NCI-H226 (cell line): Measurements from ENCODE around the gene FAM131A.

Experiments
- DNase-seq: peaks from one replicate; pipeline ENCODE4 v3.0.0-alpha.2; 2015

The FAM131A gene

DNA sequence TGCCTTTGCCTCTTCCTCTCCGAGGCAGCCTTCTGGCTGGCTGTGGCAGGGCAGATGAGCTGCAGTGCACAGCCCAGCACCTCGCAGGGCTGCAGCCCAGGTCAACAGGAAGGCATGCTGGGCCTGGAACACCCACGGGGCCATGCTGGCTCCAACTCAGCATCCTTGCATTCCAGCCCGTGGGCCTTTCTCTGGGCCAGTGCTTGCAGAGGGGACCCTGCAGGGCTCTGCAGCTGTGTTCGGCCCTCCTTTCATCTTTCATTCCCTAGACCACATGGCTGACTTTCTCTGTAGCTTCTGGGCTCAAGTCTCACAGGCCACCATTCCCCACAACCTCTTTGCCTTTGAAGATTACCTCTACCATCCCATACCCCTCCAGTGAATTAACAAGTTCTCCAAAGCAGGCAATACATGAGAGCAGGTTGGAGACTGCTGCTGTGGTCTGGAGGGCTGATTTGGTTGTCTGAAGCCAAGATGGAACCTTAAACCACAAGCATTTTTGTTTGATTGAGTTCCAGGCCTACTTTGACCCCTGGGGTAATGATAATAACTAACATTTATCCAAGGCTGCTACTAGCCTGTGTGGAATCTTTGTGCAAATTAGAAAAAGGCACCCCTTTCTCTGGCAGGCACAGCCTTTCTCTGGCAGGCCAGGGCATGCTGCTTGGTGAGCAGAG, 5.9 kb downstream of the FAM131A start:
- no peak for DNase-seq

DNA sequence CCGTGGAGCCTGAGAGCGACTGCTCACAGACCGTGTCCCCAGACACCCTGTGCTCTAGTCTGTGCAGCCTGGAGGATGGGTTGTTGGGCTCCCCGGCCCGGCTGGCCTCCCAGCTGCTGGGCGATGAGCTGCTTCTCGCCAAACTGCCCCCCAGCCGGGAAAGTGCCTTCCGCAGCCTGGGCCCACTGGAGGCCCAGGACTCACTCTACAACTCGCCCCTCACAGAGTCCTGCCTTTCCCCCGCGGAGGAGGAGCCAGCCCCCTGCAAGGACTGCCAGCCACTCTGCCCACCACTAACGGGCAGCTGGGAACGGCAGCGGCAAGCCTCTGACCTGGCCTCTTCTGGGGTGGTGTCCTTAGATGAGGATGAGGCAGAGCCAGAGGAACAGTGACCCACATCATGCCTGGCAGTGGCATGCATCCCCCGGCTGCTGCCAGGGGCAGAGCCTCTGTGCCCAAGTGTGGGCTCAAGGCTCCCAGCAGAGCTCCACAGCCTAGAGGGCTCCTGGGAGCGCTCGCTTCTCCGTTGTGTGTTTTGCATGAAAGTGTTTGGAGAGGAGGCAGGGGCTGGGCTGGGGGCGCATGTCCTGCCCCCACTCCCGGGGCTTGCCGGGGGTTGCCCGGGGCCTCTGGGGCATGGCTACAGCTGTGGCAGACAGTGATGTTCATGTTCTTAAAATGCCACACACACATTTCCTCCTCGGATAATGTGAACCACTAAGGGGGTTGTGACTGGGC, 7.3 kb downstream of the FAM131A start:
- no peak for DNase-seq

DNA sequence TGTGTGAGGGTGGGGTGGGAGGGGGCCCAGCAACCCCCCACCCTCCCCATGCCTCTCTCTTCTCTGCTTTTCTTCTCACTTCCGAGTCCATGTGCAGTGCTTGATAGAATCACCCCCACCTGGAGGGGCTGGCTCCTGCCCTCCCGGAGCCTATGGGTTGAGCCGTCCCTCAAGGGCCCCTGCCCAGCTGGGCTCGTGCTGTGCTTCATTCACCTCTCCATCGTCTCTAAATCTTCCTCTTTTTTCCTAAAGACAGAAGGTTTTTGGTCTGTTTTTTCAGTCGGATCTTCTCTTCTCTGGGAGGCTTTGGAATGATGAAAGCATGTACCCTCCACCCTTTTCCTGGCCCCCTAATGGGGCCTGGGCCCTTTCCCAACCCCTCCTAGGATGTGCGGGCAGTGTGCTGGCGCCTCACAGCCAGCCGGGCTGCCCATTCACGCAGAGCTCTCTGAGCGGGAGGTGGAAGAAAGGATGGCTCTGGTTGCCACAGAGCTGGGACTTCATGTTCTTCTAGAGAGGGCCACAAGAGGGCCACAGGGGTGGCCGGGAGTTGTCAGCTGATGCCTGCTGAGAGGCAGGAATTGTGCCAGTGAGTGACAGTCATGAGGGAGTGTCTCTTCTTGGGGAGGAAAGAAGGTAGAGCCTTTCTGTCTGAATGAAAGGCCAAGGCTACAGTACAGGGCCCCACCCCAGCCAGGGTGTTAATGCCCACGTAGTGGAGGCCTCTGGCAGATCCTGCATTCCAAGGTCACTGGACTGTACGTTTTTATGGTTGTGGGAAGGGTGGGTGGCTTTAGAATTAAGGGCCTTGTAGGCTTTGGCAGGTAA, 8.1 kb downstream of the FAM131A start:
- peak; percentile 33 for DNase-seq

DNA sequence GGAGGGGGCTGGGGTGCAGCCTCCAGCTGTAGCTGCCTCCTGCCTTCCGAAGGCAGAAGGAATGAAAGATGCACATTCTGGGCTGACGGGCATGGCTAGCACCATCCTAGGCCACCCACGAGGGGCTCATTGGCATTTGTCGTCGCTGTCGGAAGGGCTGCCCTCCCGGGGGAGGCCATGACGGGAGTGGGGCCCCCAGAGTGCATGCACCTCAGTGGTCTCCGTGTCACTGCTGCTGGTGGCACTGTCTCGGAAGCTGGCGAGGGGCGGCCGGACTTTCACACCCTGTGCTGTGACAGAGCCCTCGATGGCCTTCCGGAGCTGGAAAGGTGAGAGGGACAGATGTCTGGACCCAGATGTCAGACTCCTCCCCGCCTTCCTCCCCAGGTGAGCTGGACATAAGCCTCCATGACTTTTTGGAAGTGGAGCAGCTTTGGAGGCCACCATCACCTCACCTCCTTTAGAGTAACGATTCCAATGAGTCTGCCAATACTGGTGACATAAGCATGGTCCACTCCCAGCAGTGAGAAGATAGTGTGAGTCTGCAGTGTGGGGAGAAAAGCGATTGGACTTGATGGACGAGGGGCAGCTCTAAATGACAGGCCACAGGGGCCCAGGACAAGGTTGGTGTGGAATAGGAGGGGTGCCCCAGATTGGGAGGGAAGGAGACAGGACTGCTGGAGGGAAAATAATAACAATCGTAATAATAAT, 9.2 kb downstream of the FAM131A start:
- no peak for DNase-seq

DNA sequence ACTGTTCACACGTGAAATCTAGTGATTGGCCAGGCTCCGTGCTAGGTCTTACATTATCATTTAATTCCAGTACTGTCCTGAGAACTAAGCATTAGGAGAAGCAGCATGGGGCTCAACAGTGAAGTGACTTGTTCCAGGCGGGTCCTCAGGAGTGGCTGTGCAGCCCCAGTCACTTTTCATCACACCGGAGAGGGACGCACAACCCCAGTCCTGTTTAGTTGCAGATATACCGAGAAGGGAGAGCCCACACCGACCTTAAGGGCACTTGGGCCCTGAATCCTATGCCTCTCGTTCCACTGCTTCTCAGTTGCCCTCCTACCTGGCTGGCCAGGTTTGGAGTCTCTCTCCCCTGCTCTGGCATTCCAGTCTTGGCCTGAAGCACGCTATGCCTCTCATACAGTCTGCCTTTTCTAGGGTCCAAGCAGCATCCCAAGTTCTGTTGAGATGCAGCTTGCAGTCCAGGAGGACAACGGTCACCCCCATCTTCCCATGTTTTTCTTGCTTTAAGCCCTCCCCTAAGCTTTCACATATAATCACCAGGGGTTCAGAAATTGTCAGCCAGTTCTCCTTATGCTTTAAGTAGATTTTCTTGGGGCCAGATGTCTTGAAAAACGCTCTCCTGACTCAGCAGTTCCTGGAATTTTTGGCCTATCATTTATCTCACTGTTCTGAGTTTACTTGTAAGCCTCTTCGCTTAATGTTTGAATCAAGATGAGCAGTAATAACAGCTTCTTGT, 10.1 kb downstream of the FAM131A start:
- DNase-seq = no peak

DNA sequence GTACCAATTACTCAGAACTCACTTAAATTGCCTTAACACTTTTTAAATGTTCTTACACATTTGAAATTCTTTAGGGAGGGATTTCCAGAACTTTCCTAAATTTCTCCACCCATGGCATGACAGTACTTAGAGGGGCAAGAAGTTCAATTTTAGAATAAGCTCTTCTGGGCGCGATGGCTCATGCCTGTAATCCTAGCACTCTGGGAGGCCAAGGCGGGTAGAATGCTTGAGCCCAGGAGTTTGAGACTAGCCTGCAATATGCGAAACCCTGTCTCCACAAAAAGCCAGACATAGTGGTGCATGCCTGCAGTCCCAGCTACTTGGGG, 10.6 kb downstream of the FAM131A start:
- DNase-seq = no peak

DNA sequence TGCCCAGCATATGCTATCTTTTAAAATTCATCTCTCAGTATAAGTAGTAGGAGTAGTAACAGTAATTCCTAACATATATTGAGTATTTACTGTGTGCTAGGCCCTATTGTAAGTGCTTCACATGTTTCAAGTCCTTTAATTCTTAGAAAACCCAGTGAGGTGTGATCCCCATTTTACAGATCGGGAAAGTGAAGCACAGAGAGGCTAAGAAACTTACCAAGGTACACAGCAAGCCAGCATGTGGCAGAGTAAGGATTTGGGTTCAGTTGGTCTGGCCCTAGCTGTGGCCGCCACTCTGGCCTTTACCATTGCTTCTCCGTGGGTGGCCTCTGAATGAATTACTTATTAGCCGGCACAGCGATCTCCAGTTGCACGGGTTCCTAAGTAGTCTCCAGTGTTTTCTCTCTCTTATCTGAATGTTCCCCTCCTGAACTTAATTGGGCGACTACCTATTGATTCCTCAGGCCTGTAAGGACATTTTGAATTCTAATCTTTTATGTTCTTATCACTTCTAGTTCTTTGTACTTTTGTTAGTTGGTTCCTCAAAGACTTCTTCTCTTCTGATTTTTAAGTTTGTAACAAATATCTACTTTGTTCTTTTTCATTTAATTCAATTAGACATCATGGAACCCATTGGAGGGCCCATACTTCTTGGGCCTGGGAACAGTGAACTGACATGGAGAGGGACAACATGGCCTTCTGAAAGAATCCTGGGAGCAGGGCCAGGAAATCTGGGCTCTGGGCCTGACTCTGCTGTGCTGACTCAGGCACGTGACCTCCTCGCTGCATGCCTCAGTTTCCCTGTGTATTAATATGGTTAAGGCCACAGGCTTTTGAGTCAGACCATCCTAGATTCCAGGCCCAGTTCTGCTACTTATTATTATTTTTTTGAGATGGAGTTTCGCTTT, 12.4 kb downstream of the FAM131A start:
- no peak for DNase-seq

DNA sequence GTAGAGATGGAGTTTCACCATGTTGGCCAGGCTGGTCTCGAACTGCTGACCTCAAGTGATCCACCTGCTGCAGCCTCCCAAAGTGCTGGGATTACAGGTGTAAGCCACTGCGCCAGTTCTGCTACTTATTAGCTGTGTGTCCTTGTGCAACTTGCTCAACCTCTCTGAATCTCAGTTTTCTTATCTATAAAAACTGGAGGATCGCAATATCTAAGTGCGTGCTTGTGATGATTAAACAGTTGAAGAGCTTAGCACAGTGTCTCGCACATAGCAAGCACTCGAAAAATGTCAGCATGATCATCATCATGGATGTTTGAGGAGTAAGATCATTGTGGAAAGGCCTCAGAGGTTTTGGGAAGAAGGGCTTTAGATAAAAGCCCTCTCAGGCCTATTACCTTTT, 13.2 kb downstream of the FAM131A start:
- no peak for DNase-seq

DNA sequence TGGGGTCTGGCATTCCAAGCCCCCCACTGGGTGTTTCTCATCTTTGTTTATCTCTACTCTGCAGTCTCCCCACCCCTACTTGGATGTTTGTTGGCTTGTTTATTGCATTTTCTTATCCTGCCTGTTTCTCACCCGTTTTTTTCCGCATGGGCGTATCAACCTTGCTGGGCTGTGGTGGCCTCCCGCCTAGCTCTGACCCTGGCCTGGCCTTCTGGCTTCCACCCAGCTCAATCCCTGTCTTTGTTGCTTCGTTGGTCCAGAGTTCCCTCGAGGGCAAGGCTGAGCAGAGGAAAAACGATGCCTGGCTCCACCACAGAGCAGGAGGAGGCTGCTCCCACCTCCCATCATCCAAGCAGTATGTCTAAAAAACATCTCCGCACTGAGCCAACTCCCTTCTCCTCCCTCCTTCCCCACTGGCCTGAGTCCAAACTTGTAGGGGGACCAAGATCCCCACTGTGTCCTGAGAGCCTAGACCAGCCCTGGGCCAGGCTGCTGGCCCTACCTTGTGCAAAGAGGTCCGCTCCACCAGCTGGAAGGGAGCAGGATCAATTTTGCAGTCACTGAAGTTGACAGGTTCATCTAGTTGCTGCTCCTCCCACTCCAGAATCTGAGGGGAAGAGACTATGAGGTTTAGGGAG, 14.2 kb downstream of the FAM131A start:
- no peak for DNase-seq

DNA sequence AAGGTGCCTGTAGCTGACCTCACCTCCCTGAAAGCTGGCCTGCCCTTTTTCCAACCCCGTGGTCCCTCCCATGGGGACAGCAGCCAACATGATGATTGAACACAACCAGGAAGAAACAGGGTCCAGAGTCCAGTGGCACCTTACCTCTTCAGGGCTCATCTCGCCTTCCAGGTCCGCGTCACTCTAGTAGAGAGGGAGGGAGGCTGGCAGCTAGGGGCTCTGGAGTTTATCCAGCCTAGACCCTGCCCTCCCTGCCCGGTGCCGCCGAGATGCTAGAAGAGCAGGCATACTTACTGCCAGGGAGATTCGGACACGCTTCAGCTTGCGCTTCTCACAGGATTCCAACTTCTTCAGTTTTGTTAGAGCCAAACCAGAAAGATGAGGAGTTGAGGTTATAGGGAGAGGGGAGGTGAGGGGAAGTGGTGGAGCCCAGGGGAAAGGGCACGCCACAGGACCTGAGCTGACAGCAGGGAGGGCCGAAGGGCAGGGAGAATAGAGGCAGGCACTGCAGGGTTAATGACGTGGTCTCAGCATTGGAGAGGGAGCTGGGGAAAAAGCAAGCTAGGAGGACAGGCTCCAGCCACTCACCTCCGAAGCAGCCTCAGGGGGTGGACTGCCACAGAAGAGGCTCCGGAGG, 14.9 kb downstream of the FAM131A start:
- DNase-seq = no peak

DNA sequence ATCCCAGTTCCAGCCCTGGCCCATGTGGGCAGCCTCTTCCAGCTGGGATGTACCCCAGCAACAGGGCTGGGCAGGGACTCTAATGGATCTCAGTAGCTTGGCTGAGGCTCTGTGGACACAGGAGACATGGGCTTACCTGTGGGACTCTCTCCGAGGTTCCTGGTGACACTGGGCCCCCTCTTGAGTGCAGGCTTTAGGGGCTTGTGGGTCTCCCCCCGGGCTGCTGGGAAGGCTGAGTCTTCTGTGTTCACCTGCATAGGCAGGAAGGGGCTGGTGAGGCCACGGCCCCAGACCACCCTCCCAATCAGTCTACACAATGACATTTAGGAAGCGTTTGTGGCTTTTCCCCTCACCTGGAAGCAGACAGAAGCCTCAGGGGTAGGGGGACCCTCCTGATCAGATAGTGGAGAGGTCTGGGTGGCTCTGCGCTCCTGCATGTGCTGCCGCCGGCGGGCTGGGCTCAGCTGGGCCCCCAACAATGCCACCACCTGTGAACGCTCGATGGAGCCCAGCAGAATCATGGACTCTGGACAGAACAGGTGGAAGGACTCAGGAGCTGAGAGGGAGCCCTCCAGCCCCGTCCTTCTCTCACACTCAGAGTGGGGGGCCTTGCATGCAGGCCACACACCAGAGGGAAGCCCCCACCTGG, 15.6 kb downstream of the FAM131A start:
- no peak for DNase-seq

DNA sequence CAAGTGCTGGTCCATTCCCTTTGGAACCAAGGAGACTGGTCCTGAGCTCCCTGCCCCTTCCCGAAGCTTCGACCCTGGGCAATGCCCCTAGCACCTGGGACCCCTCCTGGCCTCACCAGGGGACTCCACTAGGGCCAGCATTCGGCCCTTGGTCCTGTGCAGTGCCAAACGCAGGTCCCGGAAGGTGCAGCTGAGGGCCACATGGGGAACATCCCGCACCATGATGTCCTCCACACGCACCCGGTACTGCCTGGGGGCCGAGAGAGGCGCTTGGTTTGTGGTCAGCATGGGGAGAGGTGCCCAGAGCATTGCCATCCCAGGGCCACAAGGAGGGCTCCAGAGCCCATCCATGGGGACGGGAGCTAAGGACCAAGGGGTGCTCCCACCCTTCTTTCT, 16.1 kb downstream of the FAM131A start:
- no peak for DNase-seq

DNA sequence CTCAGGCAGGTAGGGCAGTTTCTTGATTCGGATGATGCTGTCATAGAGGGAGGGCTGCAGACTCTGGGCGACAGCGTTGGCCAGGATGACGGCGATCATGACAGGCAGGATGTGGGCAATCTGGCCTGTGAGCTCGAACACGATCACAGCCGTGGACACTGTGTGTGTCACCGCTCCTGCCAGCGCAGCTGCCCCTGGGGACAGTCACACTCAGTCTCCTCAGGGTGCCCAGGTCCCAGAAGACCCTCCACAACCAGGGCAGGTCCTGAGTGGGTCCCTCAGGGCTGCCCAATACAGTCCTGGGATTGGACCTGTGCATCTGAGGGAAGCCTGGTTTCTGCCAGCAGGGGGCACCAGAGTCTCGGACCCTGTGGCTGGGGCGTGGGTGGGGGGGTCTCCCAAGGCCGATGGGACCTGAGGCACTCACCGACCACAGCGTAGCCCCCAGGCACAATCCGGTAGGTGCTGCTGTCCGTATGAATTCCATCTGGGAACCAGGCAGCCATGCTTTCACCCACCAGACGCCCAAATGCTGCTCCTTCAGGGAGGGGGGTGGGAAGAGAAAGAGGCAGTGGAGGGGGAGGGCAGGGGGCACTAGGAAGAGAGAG, 16.8 kb downstream of the FAM131A start:
- DNase-seq = no peak

DNA sequence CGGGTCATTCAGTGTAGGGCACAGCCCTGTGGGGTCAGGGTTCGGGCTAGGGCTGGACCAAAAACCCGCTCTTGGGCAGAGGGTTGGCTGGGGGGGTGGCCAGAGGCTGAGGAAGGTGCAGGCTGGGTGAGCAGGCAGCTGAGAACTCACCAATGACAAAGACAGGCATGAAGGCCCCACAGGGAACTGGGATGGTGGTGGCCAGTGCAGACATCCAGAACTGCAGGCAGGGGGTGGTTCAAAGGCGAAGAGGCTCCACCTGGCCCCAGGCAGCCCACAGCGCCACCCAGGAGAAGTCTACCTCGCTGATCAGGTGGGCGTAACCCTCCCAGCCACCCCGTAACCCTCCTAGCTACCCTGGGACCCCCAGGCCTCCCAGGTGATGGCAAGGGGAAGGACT, 17.4 kb downstream of the FAM131A start:
- no peak for DNase-seq

DNA sequence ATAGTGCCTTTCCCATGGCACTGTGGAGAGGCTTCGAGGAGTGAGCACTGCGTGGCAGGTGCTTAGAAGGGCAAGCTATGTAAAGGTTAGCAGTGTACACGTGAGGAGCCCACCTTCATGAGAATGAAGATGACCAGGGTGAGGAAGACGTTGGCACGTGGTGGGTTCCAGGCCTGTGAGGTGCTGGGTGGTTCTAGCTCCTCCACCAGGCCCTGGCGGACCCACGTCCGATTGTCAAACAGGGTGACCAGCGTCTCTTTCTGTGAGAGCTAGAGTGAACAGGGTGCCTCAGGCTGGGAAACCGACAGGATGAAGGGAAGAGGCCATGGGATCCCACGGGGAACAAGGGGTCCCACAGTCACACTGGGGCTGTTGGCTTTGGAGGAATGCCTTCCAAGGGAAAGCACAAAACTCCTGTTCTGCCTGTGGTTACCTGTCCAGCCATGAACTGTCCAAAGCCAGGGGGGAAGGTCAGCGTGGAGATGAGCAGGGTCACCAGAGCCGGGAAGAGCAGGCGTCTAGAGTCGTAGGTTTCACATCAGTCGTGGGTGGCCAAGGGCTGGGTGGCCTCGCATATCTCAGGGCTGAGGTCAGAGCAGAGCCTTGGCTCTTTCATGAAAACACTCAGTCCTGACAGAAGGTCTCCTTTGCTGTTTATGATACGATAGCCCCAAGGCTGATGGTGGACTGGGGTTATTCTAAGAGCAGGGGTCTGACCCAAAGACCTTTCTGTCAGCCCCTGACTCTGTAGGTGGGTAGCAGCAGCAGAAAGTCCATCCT, 18.1 kb downstream of the FAM131A start:
- no peak for DNase-seq

DNA sequence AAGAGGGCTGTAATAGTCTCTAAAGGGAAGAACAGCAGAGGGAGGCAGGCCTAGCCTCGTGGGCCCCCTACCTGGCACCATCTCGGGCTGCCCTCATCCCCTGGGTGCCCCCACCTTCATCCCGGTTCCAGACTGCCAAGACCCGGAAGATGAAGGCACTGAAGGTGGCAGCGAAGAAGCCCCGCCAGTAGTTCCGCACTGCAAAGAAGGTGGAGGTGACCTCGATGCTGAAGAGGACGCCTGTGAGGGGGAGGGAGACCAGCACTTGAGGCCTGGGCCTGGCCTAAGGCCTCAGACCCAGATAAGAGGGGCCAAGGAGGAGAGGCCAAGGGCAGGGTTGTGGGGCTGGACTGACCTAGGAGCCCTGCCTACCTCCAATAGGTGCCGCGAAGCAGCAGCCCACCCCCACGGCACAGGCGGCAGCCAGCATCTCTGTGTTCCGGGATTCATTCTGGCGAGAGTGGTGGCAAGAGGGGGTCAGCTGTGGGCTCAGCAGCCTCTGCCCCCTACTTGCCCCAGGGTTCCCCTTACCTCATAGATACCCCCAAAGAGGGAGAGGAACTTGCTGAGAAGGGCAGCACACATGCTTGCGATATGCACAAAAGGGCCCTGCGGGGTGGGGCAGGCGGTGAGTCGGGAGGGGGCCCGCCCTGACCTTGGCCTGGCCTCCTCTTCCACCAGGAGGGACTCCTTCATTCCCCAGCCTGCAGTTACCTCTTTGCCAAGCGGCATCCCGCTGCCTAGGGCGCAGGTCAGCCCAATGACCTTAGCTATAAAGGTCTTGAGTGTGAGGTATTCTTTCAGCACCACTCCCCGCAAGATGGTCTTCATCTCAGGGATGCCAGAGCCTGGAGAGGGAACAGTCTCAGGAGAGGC, 20.1 kb downstream of the FAM131A start:
- DNase-seq = no peak

DNA sequence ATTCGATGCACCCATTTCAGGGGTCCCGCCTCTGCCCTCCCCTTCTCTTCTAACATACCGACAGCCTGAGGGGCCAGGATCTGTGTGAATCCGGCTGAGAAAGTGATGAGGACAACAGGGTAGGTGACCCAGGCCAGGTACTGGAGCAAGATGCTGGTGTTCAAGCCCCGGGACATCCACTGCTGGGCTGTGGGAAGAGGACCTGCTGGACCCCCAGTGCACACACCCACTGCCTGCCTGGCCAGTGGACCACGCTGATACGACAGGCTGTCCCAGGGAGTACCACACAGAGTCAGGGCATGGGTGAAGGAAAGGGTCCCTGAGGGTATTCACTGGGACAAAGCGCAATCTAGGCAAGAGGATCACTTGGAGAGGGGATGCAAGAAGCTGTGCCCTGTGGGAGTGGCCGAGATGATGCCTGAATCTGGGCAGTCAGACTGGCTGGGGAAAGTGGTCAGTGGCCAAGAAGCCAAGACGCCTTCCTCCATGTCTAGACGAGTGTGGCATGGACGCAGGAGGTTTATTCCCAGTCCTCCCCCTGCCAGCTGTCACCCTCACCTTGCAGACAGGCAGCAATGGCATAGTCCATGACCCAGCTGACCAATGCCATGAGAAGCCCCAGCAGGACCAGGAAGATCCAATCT, 20.8 kb downstream of the FAM131A start:
- no peak for DNase-seq
